Islet precursor cell (in vitro differentiated cells): Measurements from ENCODE around the gene LILRB2.
"Not testable (repeated sequence)": the region's sequence is repeated elsewhere in the genome, so short reads cannot be mapped to it uniquely, and the experiment has no call there.

Experiments
- DNase-seq: peaks from one replicate; pipeline ENCODE4 v3.0.0-alpha.2; 2018

The LILRB2 gene

DNA sequence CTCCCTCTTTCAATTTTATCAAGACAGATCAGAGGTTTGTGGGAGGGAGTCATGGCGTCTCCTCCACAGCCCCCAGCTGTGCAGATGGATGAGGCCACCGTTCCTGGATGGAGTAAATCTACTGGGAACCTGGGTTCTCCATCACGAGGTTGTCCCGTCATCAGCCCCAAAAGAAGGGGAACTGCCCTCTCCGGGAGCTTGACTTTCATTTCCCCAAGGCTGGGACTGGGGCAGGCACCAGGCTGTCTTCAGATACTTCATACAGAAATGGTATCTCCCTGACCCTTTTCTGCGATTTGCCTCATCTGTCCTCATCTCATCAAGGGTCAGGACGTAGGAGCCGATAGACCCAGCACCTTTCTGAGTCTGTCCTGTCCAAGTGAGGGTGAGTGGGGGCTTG is 9.8 kb downstream of the LILRB2 start:
- peak; percentile 23 for DNase-seq

DNA sequence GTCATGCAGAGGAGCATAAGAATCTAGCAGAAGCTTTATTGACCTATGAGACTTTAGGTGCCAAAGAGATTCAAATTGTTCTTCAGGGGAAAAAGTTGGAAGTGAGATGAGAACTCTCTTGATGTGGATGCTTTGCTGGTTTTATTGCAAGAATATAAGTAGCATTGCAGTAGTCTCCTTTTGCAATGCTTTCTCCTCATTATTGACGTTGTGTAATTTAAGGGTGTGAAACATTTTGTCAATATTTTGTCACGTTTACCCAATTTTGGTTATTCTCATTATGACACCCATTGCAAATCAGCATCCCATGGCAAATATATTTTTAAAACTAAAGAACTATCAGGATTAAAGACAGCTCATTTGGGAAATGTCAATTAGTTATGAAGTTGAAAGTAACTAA is 12.0 kb downstream of the LILRB2 start:
- DNase-seq, result no peak

DNA sequence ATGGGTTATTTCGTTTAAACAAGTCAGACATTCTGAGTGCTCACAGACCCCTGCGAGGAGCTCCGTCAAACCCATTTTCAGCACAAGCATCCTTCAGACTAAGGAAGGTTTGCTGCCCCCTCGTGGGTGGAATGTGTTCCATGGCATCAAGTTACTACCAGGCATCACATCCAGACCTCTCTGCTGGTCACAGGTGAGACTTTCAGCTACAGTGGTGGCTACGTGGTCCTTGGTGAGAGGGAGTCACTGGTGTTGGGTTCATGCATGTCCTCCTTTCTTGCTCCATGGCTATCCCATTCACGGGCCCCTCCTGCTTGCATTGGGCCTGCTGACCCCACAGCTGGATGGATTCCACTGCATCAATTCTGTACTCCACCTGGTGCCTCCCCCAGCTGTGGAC is 14.8 kb downstream of the LILRB2 start:
- DNase-seq, result peak; percentile 94

DNA sequence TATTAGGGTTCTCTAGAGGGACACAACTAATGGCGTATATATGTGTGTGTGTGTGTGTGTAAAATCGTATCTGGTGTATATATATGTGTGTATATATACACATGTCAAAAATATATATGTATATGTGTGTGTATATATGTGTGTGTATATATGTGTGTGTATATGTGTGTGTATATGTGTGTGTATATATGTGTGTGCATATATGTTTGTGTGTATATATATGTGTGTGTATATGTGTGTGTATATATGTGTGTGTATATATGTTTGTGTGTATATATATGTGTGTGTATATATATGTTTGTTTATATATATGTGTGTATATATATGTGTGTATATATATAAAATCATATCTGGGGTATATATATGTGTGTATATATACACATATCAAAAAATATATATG is 18.4 kb downstream of the LILRB2 start:
- no peak for DNase-seq

DNA sequence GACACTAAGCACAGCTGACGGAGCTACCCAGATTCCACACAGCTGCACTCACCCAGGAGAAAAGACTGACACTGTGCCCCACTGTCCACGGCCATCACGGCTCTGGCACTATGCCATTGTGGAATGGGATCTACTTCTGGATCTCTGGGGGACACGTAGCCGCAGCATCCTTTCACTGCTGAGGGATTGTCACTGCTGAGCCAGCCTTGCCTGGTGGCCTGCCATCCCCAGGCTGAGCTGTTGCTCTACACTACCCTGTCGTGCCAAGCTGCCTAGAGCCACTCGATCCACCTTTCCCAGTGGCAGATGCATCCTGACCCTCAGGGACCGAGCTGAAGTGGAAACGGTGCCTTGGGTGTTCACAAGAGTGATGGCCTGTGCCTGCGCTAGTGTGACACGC is 18.8 kb downstream of the LILRB2 start:
- peak; percentile 38 for DNase-seq

DNA sequence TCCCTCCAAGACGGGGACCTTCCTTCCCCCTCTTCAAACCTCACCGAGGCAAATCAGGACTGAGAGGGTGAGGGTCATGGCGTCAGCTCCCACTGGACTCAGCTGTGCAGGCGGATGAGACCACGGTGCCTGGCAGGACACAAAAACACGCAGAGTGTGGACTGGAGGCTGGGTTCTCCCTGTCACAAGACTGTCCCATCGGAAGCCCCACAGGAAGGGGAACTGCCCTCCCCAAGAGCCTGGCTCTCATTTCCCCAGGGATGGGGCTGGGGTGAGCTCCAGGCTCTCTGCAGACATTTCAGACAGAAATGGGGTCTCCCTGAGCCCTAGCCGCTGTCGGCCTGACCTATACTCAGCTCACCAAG is 23.8 kb downstream of the LILRB2 start, which contains the start of gene LILRB5:
TSS of gene LILRB5 (minus strand) at position 158 of the 365 bp plus-strand sequence. CDS start at position 78, 80 bp downstream.
- peak; percentile 44 for DNase-seq

DNA sequence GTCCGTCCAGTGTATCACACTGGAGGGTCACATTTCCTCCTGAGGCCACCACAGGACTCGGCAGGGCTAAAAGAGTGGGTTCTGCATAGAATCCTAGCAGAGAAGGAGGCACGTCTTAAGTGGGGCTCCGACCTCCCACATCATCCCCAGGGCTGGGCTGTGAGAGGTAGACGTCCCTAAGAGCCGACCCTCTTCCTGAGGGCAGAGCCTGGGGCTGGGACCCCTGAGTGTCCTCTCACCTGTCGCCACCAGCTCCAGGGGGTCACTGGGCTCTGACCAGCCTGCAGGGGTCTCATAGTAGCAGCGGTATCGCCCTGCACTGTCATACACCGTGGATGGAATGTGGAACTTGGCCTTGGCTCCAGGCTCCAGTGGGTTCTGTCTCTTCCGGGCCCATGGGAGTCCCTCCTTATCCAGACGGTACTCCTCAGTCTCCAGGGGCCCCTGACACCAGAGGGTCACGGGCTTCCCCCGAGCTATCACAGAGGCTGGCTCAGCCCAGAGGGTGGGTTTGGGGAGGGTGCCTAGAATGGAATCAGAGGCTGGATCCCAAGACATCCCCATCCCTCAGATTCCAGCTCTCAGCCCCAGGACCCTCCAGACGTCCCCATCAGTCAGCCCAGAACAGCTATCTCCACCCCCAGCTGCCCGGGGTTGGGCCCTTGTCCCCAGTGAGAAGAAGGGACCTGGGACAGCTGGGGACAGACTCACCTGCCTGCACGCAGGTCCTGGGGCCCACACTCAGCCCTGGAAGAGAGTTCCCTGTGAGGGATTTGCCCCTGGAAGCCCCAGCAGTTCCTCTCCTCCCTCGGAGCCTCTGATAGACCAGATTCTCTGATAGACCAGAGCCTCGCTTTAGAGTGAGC is 24.4 kb downstream of the LILRB2 start:
- peak; percentile 45 for DNase-seq

DNA sequence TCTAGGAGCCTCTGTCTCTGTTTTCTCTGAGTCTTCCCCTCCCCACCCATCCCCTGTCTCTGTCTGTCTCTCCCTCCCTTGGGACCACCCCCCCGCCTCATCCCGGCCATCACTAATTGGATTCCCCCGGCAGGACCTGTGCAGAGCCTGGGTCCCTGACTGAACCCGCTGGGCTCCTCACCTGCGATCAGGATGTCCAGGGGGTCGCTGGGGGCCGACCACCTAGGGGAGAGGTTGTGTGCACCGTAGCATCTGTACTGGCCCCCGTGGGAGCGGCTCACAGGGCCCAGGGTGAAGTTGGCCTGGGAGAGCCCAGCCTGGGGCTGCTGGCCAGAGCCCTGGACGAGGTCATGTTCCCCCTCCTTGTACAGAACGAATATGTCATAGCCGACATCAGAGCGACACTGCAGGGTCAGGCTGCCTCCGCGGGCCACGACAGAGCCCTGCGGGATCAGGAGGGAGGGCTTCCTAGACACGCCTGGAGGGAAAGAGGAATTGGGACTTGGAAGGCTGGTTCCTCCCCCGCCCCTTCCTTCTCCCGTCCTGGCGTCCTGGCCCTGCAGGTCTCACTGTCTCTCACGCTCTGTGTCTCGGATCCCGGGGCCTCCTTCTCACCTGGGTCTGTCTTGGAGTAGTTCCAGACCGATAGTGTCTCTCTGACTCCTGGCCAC is 25.7 kb downstream of the LILRB2 start:
- DNase-seq, result peak; percentile 59

DNA sequence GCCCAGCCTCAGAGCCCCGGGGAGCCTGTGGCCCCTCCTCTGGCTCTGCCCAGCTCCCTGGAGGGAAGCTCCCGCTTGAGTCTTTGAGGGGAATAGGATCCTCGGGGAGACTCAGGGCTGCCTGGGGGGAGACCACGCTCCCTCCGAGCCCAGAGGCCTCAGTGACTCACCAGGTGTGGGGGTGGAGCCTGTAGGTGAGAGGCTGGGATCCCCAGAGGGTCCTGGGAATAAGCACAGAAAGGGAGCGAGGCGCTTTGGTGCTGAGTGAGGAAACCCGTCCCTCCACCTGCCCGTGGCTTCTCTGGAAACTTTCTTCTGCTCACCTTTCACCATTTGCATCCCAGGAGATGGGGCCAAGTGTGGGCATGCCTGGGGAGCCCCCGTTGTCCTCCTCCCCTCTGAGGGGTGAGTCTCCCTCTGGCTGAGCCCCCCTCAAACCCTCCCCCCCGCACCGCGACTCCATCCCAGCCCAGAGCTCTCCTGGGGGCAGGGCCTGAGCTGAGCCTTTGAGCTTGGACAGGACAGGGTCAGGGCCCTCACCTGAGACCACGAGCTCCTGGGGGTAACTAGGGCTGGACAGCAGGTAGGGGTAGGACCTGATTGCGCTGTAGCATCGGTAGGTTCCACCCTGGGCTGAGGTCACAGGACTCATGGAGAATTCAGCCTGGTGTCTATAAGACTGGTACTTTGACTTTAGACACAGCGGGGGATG is 26.6 kb downstream of the LILRB2 start:
- DNase-seq, result peak; percentile 48

DNA sequence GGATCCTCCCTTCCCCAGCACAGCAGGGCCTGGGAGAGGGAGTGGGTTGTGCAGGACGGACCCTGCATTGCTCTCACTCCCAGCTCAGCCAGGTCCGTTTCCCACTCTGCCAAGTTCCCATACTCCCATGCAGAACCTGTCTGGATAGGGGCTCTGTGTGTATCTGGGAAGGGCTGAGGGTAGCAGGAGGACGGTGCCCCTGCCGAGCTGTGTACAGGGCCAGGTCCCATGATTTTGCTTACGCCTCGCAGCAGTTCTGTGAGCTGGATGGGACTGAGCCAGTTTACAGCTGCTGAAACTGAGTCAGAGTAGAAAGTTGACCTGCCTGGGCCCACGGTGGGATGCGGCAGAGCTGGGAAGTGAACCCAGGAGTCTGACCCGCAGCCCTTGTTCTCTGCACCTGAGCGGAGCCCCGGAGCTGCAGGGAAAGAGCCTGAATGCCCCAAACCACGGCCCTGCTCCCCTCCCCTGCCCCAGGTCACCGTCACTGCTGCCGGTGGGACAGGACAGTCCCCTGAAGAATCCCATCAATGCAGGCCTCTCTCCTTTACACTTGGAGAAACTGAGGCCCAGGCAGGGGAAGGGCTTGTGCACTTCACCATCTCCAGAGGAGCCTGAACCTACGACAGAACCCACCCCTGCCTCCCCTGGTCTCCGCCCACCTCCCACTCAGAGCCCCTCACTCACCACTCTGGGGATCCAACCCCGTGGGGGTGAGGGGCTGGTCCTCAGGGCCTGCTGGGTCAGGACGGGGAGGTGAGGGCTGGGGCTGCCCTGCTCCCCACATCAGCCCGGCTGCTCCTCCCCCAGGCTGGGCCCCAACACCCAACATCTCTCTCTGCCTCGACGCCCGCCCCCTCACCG is 27.3 kb downstream of the LILRB2 start:
- peak; percentile 49 for DNase-seq

DNA sequence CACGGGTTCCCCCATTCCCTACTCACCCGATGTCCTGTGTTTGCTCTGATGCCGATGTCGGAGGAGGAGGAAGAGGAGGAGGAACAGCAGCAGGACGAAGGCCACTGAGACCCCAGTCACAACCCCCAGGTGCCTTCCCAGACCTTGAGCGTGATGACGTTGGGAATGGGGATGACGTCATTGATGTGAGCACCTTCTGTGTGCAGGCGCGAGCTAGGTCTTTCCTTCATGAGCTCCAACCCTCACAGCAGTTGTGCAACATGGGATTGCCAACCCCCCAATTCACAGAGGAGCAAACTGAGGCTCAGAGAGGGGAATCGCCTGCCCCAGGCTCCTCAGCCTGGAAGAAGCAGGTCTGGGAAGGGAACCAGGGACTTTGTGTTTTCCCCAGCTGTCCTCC is 28.1 kb downstream of the LILRB2 start:
- DNase-seq, result peak; percentile 43

DNA sequence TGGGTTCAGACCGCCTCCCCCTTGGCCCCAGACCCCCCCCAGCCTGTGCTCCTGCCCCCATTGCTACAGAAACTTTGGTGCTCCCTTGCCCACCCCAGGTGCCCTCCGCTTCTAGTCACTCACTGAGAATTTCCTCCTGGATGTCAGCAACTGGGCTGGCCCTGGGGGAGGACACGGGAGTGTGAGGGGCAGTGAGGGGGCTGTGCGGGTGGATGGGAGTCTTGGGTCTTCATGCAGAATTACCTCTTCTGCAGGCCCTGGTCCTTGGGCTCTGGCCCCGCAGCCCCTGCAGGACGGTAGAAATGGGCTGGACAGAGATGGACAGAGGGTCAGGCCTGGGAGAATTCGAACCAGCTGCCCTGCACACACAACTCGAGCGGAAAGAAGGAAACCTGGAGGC is 28.7 kb downstream of the LILRB2 start:
- DNase-seq, result peak; percentile 43

DNA sequence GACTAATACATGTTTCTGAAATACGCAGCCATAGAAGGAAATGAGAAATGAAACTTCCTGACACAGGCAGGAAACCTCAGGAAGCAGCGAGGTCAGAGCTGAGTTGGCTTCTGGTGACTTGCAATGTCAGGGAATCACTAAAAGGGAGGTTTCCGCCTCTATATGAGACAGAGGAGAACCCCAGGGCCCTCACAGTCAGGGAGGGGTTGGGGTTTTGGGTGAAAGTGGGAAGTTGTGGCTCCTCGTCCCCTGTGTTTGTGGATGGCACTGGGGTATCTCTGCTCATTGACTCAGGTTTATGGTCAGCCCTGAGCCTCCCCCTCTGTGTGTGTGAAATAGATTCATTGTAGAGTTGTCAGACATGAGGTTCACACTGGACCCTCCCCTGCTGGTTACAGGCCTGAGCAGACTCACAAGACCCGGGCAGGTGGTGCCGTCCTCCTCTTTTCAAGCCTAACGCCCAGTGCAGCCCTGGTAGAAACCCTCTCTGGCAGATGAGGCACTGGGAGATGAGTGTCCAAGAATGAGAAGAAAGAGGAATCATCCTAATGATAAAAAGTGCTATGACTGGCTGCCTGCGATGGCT is 32.8 kb downstream of the LILRB2 start:
- no peak for DNase-seq

DNA sequence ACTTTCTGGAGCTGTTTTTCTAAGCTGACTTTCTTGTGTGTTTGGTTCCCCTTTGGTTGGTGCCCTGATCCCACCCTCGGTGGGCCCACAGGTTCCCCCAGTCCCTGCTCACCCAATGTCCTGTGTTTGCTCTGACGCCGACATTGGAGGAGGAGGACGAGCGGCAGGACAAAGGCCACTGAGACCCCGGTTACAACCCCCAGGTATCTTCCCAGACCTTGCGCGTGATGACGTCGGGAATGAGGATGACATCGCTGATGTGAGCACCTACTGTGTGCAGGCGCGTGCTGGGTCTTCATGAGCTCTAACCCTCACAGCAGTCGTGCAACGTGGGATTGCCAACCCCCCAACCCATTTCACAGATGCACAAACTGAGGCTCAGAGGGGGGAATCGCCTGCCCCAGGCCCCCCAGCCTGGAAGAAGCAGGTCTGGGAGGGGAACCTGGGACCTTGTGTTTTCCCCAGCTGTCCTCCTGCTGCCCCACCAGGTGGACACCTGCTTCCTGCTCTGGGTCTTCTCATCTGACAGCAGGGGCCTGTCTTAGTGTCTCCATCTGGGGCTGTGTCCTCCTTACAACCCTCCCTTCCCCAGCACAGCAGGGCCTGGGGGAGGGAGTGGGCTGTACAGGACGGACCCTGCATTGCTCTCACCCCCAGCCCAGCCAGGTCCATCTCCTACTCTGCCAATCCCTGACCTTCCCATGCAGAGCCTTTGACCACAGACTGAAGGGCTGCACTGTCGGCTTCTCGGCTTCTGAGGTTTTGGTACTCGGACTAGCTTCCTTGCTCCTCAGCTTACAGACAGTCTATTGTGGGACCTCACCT is 33.6 kb downstream of the LILRB2 start:
- DNase-seq, result no peak

DNA sequence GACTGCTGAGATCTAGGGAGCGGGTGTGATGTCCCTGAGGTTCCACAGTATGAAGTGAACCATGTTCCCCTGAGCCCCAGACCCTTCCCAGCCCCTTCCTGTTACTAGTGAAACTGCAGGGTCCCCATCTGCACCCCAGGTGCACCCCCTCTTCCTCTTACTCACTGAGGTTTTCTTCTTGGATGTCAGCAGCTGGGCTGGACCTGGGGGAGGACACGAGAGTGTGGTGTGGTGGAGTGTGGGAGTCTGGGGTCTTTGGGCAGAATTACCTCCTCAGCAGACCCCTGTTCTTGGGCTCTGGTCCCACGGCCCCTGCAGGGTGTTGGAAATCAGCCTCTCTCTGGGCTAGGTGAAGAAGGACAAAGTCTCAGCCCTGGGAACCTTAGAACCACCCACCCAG is 35.0 kb downstream of the LILRB2 start:
- DNase-seq, result no peak

DNA sequence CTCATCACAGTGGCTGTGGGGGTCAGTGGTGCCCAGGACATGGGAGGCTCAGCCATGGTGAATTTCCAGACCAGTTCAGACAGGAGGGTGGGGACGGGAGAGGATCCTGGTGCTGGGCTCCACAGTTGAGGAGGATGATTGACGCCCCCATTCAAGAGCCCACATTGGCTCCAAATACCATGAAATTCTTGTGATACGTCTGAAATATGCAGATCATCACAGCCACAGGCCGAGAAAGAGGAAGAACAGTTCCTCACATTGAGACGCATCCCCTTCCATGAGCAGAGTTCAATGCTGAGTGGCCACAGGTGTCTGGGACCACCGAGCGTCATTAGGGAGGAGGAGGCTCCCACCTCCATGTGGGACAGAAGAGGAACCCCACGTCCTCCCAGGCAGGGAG is 37.1 kb downstream of the LILRB2 start:
- peak; percentile 17 for DNase-seq

DNA sequence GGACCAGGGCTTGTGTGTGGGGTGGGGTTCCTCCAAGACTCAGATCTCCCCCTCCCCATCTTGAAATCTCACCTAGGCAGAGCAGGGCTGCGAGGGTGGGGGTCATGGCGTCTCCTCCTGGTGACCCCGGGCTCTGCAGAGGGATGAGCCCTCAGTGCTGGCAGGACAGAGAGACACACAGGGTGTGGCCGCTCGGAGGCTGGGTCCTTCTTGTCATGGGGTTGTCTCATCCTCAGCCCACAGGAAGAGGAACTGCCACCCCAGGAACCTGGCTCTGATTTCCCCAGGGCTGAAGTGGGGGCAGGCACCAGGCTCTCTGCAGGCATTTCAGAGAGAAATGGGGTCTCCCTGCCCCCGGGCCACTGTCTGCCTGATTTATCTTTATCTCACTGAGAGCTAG is 38.3 kb downstream of the LILRB2 start, which contains the start of gene LILRA6:
TSS of gene LILRA6 (minus strand) at position 145 of the 400 bp plus-strand sequence.
- not testable (repeated sequence) for DNase-seq

DNA sequence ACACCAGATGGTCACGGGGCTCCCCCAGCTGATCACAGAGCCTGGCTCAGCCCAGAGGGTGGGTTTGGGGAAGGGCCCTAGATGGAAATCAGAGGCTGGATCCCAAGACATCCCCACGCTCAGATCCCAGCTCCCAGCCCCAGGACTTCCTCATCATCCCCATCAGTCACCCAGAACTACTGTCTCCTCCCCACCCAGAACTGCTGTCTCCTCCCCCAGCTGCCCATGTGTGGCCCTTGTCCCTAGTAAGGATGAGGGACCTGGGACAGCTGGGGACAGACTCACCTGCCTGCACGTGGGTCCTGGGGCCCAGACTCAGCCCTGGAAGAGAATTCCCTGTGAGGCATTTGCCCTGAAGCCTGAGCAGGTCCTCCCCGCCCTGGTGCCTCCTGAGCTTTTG is 38.7 kb downstream of the LILRB2 start:
- DNase-seq, result peak; percentile 42

DNA sequence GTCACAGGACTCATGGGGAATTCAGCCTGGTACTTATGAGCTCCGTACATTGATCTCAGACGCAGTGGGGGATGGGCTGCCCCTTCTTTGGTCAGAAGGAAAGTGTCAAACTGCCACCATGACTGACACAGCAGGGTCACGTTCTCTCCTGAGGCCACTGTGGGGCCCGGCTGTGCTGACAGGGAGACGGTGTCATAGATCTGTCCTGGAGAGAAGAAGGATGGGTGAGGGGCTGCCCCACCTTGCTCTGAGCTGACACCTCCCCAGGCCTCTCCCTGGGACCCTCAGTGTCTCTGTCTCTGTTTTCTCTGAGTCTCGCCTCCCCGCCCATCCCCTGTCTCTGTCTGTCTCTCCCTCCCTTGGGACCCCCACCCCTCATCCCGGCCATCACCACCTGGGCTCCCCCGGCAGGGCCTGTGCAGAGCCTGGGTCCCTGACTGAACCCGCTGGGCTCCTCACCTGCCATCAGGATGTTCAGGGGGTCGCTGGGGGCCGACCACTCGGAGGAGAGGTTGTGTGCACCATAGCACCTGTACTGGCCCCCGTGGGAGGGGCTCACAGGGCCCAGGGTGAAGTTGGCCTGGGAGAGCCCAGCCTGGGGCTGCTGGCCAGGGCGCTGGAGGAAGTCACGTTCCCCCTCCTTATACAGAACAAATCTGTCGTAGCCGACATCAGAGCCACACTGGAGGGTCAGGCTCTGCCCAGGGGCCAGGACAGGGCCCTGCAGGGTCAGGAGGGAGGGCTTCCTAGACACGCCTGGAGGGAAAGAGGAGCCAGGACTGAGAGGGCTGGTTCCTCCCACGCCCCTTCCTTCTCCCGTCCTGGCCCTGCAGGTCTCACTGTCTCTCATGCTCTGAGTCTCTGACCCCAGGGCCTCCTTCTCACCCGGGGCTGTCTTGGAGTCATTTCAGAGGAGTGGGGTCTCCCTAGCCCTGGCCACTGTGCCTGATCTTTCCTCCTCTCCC is 40.3 kb downstream of the LILRB2 start:
- peak; percentile 44 for DNase-seq
